Brain microvascular endothelial cell (primary cell): ENCODE data around the gene OXTR.

Experiments used
- DNase-seq: peaks from one replicate; pipeline ENCODE4 v3.0.0-alpha.2; 2020
- H3K27ac ChIP-seq: fragments of 250-450 bp; sonication (Bioruptor Pico); 2 replicates; pipeline ENCODE4 v1.5.1; 2020; ENCODE audit warnings: mild to moderate bottlenecking, moderate library complexity
- H3K27me3 ChIP-seq: fragments of 250-450 bp; sonication (Bioruptor Pico); replicated peaks from 2 replicates; pipeline ENCODE4 v1.5.1; 2020; ENCODE audit warnings: mild to moderate bottlenecking
- H3K36me3 ChIP-seq: fragments of 250-450 bp; sonication (Bioruptor Pico); replicated peaks from 2 replicates; pipeline ENCODE4 v1.5.1; 2020; ENCODE audit warnings: mild to moderate bottlenecking
- H3K4me3 ChIP-seq: 2 replicates; pipeline ENCODE4 v1.5.1; 2011; ENCODE audit warnings: low read depth, mild to moderate bottlenecking, control low read depth, low read length, moderate library complexity
- in situ Hi-C: cut with HindIII; loops from 2 replicates; pipeline ENCODE4 v1.10.0; 2017; ENCODE audit warnings: low sequenced_read_pairs, low pct_ligation_motif_present
- TF ChIP-seq, protein P1 (sequence below): IDR thresholded peaks from 2 replicates; pipeline ENCODE4 v1.5.1; 2011; ENCODE audit warnings: low read depth, mild to moderate bottlenecking, moderate library complexity, low read length, control low read depth, inconsistent platforms; ENCODE audit errors: missing control alignments

OXTR gene

DNA sequence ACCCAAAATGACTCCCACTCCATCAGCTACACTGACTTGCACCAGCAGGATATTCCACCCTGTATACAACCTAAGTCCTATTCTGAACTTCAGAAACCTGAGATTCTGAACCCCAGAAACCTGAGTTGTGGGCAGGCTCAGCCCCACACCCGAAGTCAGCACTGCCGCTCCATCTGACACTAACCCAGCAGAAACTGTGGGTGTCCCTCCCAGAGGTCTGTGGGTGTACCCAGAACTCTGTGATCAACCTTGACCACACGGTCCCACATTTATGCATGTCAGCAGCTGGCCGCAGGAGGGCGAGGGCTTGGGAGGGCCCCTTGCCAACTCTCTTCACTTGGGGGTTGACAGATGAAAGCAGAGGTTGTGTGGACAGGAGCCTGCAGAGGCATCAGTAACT is 9.3 kb downstream of the OXTR start:
- no peak overlapping the region for H3K4me3 ChIP-seq
- no peak overlapping the region for H3K27ac ChIP-seq
- no peak for DNase-seq
- TF ChIP-seq, protein P1, sequence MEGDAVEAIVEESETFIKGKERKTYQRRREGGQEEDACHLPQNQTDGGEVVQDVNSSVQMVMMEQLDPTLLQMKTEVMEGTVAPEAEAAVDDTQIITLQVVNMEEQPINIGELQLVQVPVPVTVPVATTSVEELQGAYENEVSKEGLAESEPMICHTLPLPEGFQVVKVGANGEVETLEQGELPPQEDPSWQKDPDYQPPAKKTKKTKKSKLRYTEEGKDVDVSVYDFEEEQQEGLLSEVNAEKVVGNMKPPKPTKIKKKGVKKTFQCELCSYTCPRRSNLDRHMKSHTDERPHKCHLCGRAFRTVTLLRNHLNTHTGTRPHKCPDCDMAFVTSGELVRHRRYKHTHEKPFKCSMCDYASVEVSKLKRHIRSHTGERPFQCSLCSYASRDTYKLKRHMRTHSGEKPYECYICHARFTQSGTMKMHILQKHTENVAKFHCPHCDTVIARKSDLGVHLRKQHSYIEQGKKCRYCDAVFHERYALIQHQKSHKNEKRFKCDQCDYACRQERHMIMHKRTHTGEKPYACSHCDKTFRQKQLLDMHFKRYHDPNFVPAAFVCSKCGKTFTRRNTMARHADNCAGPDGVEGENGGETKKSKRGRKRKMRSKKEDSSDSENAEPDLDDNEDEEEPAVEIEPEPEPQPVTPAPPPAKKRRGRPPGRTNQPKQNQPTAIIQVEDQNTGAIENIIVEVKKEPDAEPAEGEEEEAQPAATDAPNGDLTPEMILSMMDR: no peak
- no peaks in the 10 kb centered on the region for H3K27me3 ChIP-seq
- H3K36me3 ChIP-seq: no peaks in the 10 kb centered on the region
- in situ Hi-C loops: no loop called here

DNA sequence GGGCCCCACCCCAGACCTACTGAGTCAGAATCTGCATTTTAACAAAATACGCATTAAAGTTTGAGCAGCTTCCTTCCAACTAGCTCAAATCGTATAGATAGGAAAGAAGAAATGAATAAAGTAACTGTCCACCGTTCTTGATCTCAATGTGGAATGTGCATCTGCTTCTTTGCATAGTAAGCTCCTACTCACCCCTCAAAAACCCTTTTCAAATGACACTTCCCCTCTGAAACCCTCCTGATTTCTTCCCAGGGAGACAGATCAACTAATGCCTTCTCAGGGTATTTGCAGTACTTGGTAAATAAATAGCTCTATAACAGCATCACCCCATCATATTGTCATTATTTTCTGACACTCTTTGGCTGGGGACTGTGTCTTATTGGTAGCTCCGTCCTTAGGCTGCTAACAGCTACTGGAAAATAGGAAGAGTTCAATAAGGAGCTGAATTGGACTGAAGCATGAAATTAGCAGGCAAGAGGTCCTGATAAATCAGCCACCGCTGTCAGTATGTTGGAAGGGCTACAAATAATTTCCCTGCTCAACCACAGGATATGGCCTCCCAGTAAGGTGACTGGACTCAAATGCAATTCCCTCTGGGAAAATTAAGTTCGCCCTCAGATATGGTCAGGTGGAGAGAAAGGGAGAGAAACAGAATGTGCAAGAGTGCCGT is 10.2 kb downstream of the OXTR start:
- Histone ChIP-seq H3K4me3 (no peak overlapping the region), H3K27me3 (no peaks in the 10 kb centered on the region), H3K27ac (no peak overlapping the region), H3K36me3 (no peaks in the 10 kb centered on the region)
- TF ChIP-seq, protein P1: no peak
- in situ Hi-C loops: no loop called here
- no peak for DNase-seq

DNA sequence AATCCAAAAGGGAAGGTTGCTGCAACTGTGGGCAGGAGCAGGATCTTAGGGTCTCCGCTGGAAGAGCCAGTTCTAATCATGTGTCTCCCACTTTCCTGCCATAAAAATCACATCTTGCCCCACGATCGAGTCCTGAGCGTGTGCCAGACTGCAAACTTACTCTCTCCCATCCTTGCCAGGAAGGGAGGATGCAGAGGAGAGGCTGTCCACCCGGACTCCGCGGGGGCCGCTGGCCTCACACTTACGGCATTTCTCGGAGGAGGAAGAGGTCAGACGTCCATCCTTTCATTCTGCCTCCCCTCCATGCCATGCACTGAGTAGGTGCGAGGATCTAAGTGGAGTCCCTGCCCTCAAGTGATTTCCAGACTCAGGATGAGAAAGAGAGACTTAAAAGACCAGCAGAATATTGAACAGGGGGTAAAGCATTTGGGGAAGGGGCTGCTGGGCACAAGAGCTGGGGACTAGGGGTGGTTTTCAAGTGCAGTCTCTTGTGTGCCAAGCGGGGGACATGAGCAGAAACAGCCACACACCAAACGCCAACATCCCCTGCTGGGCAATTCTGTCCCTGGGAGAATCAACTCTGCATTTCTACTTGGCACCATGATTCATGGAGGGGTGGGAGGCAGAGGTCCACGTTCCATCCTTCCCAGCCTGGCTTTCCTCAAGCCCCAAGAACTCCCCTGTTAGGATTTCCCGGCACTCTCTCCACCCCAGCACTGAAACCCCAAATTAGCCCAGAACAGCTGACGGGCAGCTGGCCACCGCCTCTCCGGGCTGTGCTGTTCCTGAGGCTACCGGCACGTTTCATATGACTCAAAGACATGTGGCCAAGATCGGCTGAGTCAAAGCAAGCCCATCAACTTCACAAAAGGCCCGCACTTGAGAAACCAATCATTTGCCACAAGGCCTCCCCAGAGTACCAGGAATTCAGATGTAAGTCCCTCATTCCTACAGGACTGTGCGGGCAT is 11.6 kb downstream of the OXTR start:
- H3K36me3 ChIP-seq: peaks cover under 1% of the 10 kb centered on the region
- no peak overlapping the region for H3K4me3 ChIP-seq
- TF ChIP-seq, protein P1: peak; percentile 26
- in situ Hi-C loops: no loop called here
- DNase-seq: peak; percentile 45
- no peak overlapping the region for H3K27ac ChIP-seq
- H3K27me3 ChIP-seq: no peaks in the 10 kb centered on the region

DNA sequence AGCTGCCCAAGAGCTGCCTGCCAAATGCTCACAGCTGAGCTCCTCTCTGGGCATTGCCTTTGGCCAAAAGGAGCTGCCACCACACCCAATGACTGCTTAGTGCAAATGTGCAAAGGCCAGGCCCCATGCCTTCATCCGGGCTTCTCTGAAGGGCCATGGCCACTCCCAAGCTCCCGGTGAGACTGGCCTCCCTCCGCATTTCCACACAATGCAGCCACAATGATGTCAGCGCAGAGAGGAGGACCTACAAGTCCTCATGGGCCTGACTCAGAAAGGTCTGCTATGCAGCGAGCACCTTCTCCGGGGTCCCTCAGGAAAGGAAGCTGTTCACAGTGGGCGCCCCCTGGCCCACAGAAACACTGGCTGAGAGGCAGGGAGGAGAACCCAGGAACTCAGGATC is 12.7 kb downstream of the OXTR start:
- Histone ChIP-seq H3K4me3 (no peak overlapping the region), H3K36me3 (peaks cover 6% of the 10 kb centered on the region), H3K27me3 (no peaks in the 10 kb centered on the region), H3K27ac (no peak overlapping the region)
- DNase-seq: no peak
- TF ChIP-seq, protein P1: no peak
- in situ Hi-C loops: no loop called here

DNA sequence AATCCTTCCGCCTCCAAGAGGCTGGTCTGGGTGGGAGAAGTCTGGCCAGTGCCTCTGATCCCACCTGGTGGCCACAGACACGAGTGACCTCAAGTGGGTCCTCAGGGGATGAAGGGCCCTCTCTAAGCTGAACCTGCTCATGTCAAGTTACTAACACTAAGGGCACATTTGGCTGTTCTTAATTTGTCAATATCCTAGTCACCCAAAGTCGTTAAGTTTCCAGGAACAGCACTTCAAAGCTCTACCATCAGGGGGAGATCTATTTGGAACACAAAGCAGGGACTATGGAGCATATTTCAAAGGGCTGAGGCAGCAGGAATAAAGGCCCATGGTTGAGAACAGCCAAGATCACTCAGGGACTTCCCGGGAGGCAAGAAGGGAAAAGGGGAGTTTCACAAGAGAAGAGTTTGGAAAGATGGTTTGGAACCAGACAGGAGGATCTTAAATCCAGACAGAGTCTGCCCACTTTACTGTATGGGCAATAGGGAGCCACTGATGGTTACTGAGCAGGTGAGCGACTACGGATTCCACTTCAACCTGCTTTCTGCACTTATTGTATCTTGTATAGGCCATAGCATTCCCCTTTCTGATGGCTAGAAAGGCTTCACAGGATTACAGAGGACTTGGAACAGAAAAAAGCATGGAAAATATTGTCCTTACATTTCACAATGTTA is 13.7 kb downstream of the OXTR start:
- DNase-seq: no peak
- TF ChIP-seq, protein P1: peak; percentile 63
- in situ Hi-C loops: no loop called here

More for the DNA sequence above, 13.7 kb downstream of the OXTR start:
- Histone ChIP-seq H3K27me3 (no peaks in the 10 kb centered on the region), H3K27ac (no peak overlapping the region), H3K36me3 (peaks cover 6% of the 10 kb centered on the region), H3K4me3 (no peak overlapping the region)
